Chondrocyte (in vitro differentiated cells): ENCODE measurements around the gene SWSAP1. TPM values are rescaled to one million over a fixed set of nuclear protein-coding genes. Genes with fewer than 3 reads are reported as not detected.
"Not testable (repeated sequence)": the region's sequence is repeated elsewhere in the genome, so short reads cannot be mapped to it uniquely, and the experiment has no call there.

Experiments used
- DNase-seq: peaks from one replicate; pipeline ENCODE4 v3.0.0; 2021; ENCODE audit warnings: mixed read lengths, low spot score
- H3K27ac Mint-ChIP-seq: one replicate; pipeline ENCODE4 v1.8.0; 2021; ENCODE audit warnings: mild to moderate bottlenecking, moderate library complexity, mixed read lengths; ENCODE audit not compliant: unreplicated experiment
- H3K27me3 Mint-ChIP-seq: 2 replicates; pipeline ENCODE4 v1.8.0; 2021; ENCODE audit warnings: low read depth, mixed read lengths
- H3K36me3 Mint-ChIP-seq: 2 replicates; pipeline ENCODE4 v1.8.0; 2021; ENCODE audit warnings: low read depth, mixed read lengths
- H3K4me1 Mint-ChIP-seq: 2 replicates; pipeline ENCODE4 v1.8.0; 2021; ENCODE audit warnings: low read depth, mild to moderate bottlenecking, mixed read lengths
- H3K4me3 Mint-ChIP-seq: one replicate; pipeline ENCODE4 v1.8.0; 2021; ENCODE audit warnings: mild to moderate bottlenecking, moderate library complexity, mixed read lengths; ENCODE audit not compliant: unreplicated experiment
- H3K9me3 Mint-ChIP-seq: 2 replicates; pipeline ENCODE4 v1.8.0; 2021; ENCODE audit warnings: low read depth, mixed read lengths
- CTCF ChIP-seq: fragments of 200-600 bp; sonication (generic); IDR thresholded peaks from 2 replicates; pipeline ENCODE4 v1.5.0; 2021; ENCODE audit warnings: antibody characterized with exemption, mild to moderate bottlenecking, moderate library complexity
- total RNA-seq: library from RNA; stranded (reverse); gene quantifications from 3 replicates; pipeline ENCODE4 v1.2.1, GENCODE V29; 2021

SWSAP1 gene
- total RNA-seq, 1 donor from 2014 or later, result 1.1 TPM

- H3K9me3 Mint-ChIP-seq, result no peaks in the 10 kb centered on the region
- H3K27ac Mint-ChIP-seq, result no peak overlapping the region
- no peaks in the 10 kb centered on the region for H3K36me3 Mint-ChIP-seq
- H3K4me1 Mint-ChIP-seq, result peaks cover 4% of the 10 kb centered on the region
- no peak for DNase-seq
- no peak overlapping the region for H3K4me3 Mint-ChIP-seq
- H3K27me3 Mint-ChIP-seq, result no peaks in the 10 kb centered on the region
- TF ChIP-seq CTCF, result peak; percentile 61
Observed at GRCh38 chr19:11405846-11406643, 31.6 kb downstream of the SWSAP1 start.

- H3K4me1 Mint-ChIP-seq, H3K27ac Mint-ChIP-seq, H3K9me3 Mint-ChIP-seq, H3K27me3 Mint-ChIP-seq, H3K36me3 Mint-ChIP-seq, DNase-seq, H3K4me3 Mint-ChIP-seq: not testable (repeated sequence)
Observed at GRCh38 chr19:11406703-11407236, 32.3 kb downstream of the SWSAP1 start.

GRCh38 chr19:11408591-11408990 is 34.1 kb downstream of the SWSAP1 start:
- peaks cover 4% of the 10 kb centered on the region for H3K4me1 Mint-ChIP-seq
- no peak for TF ChIP-seq CTCF
- H3K27me3 Mint-ChIP-seq, result no peaks in the 10 kb centered on the region
- no peak overlapping the region for H3K4me3 Mint-ChIP-seq
- DNase-seq, result no peak
- H3K27ac Mint-ChIP-seq, result no peak overlapping the region
- no peaks in the 10 kb centered on the region for H3K36me3 Mint-ChIP-seq
- no peaks in the 10 kb centered on the region for H3K9me3 Mint-ChIP-seq

- no peaks in the 10 kb centered on the region for H3K36me3 Mint-ChIP-seq
- TF ChIP-seq CTCF, result no peak
- H3K4me1 Mint-ChIP-seq, result peaks cover 4% of the 10 kb centered on the region
- H3K9me3 Mint-ChIP-seq, result no peaks in the 10 kb centered on the region
- no peak overlapping the region for H3K27ac Mint-ChIP-seq
- no peak overlapping the region for H3K4me3 Mint-ChIP-seq
- DNase-seq, result no peak
- peaks cover 2% of the 10 kb centered on the region for H3K27me3 Mint-ChIP-seq
Observed at GRCh38 chr19:11410682-11411081, 36.2 kb downstream of the SWSAP1 start.

- Mint-ChIP-seq H3K4me3 (no peak overlapping the region), H3K4me1 (peaks cover 10% of the 10 kb centered on the region), H3K36me3 (no peaks in the 10 kb centered on the region), H3K27me3 (peaks cover 19% of the 10 kb centered on the region), H3K27ac (no peak overlapping the region), H3K9me3 (no peaks in the 10 kb centered on the region)
- DNase-seq, result no peak
- TF ChIP-seq CTCF, result no peak
Observed at GRCh38 chr19:11414544-11414943, 40.1 kb downstream of the SWSAP1 start.
